Fibroblast of lung (primary cell): ENCODE measurements around the gene MRI1.

Experiments used
- CTCF ChIP-seq, 2 donors: IDR thresholded peaks in 1 of 2; conservative IDR thresholded peaks in 1 of 2; 1 replicate in 1 of 2; 2 replicates in 1 of 2; pipeline ENCODE4 v1.5.1; 2011 to 2012; ENCODE audit warnings: low read length in 2 of 2, control low read depth in 1 of 2, inconsistent platforms in 1 of 2, low read depth in 1 of 2, mild to moderate bottlenecking in 1 of 2
- EZH2 ChIP-seq: IDR thresholded peaks from 2 replicates; pipeline ENCODE4 v1.5.1; 2012; ENCODE audit warnings: low read length, control low read depth, mild to moderate bottlenecking; ENCODE audit errors: missing control alignments

DNA sequence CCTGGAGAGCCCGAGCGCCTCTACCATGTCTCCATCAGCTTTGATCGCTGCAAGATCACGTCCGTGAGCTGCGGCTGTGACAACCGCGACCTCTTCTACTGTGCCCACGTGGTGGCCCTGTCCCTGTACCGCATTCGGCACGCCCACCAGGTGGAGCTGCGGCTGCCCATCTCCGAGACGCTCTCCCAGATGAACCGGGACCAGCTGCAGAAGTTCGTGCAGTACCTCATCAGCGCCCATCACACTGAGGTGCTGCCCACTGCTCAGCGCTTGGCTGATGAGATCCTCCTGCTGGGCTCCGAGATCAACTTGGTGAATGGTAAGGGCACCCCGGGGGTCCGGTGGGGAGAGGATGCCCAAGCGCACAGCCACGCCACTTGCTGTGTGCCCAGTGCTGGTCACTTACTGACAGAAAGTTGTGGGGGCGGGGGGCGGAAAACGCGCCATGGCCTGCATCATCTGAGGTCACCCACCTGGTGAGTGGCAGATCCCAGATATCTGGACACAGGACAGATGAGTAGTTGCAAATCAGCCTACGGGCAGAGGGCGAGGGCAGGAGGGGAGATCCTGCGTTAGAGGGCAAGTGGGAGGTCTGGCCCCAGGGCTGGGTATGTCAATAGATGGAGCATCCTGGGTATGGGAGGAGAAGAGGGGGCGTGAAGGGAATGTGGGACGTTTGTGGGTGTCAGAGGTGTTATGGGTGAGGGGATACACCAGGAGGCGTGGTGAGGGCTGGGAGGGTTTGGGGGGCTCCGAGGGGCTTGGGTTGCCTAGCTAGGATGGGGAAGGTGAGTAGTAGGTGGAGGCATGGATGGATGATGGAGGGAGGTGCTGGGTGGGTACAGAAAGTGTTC, 40.7 kb downstream of the MRI1 start:
- TF ChIP-seq CTCF (conservative IDR thresholded peaks at IDR 0.05 in 1 of 2, IDR thresholded peaks at IDR 0.05 in 1 of 2; ENCODE audit: low read depth in 1 of 2, low read length in 2 of 2) (peak; percentile 21 to 29), EZH2 (no peak)
